Astrocyte (in vitro differentiated cells and primary cell): ENCODE data around the gene INO80B.

Source experiments
- EZH2 ChIP-seq: IDR thresholded peaks from 2 replicates; pipeline ENCODE4 v1.6.1; 2012; ENCODE audit warnings: mild to moderate bottlenecking, low read length, inconsistent platforms; ENCODE audit not compliant: insufficient read depth
- TF ChIP-seq, protein P1 (sequence below): IDR thresholded peaks from 2 replicates; pipeline ENCODE4 v1.5.1; 2011; ENCODE audit warnings: low read depth, mild to moderate bottlenecking, inconsistent platforms, low read length, moderate library complexity; ENCODE audit not compliant: insufficient read depth

DNA sequence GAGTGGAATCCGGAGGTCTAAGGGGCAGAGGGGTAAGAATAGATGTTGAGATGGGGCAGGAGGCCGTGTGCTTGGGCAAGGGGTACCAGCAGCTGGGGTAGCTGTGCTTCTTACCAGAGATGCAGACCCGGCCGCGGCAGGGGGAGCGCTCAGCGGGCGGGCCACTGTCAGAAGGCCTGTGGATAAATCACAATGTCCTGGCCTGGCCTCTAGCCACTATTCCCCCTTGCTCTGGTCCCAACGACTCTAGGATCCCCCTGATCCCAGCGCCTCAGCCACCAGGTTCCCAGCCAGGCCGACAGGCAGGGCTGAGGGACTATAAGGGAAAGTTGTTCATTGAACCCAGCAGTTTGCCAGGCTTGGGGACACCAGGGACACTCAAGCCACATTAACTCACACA, 24.4 kb upstream of the INO80B start:
- TF ChIP-seq, protein P1, sequence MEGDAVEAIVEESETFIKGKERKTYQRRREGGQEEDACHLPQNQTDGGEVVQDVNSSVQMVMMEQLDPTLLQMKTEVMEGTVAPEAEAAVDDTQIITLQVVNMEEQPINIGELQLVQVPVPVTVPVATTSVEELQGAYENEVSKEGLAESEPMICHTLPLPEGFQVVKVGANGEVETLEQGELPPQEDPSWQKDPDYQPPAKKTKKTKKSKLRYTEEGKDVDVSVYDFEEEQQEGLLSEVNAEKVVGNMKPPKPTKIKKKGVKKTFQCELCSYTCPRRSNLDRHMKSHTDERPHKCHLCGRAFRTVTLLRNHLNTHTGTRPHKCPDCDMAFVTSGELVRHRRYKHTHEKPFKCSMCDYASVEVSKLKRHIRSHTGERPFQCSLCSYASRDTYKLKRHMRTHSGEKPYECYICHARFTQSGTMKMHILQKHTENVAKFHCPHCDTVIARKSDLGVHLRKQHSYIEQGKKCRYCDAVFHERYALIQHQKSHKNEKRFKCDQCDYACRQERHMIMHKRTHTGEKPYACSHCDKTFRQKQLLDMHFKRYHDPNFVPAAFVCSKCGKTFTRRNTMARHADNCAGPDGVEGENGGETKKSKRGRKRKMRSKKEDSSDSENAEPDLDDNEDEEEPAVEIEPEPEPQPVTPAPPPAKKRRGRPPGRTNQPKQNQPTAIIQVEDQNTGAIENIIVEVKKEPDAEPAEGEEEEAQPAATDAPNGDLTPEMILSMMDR: no peak
- TF ChIP-seq EZH2: no peak
